B cell (primary cell): ENCODE measurements around the gene GMCL2. TPM values are rescaled to one million over a fixed set of nuclear protein-coding genes. Genes with fewer than 3 reads are reported as not detected.

Experiments
- ATAC-seq: fragments of 200-7000 bp; cut with Tn5 transposase; one replicate; pipeline ENCODE4 v1.10.0; 2021; ENCODE audit warnings: low read depth, mild to moderate bottlenecking, moderate number of reproducible peaks, moderate library complexity
- CTCF ChIA-PET: fragments of 350-600 bp; sonication (Branson Sonifier 250); formaldehyde crosslinking; loops from one replicate; lab custom pipeline; 2021; ENCODE audit warnings: antibody characterized with exemption, inconsistent platforms; lab: Charles Lee
- POLR2A ChIA-PET: fragments of 350-600 bp; sonication (Branson Sonifier 250); formaldehyde crosslinking; loops from one replicate; lab custom pipeline; 2021; ENCODE audit warnings: antibody characterized with exemption; lab: Charles Lee
- DNase-seq: peaks from one replicate; pipeline ENCODE4 v3.0.0; 2013
- H2AFZ ChIP-seq: 2 replicates; pipeline ENCODE4 v1.6.1; 2012; ENCODE audit warnings: mild to moderate bottlenecking, low read depth, low read length; ENCODE audit not compliant: insufficient read depth, poor library complexity, severe bottlenecking
- H3K27ac ChIP-seq, 2 donors: 1 replicate in 1 of 2; 2 replicates in 1 of 2; pipeline ENCODE4 v1.5.1; 2012 to 2013; ENCODE audit warnings: low read length in 2 of 2, mild to moderate bottlenecking in 2 of 2, moderate library complexity in 1 of 2
- H3K27me3 ChIP-seq, 4 experiments: fragments of 200-600 bp in 1 of 4; sonication (generic) in 1 of 4; replicated peaks in 1 of 4; 1 replicate in 2 of 4; 2 replicates in 2 of 4; pipeline versions ENCODE4 v1.6.1 to v1.7.0; 2013 to 2016; ENCODE audit warnings: low read length in 3 of 4, mild to moderate bottlenecking in 2 of 4, mixed read lengths in 1 of 4, moderate library complexity in 1 of 4; ENCODE audit not compliant: insufficient read depth in 4 of 4, control insufficient read depth in 3 of 4; ENCODE audit errors: control extremely low read depth in 1 of 4
- H3K36me3 ChIP-seq, 2 experiments: replicated peaks in 1 of 2; 1 replicate in 1 of 2; 2 replicates in 1 of 2; pipeline versions ENCODE4 v1.6.1 to v1.7.1; 2013; ENCODE audit warnings: low read length in 1 of 2; ENCODE audit not compliant: insufficient read depth in 2 of 2, control insufficient read depth in 1 of 2; ENCODE audit errors: control extremely low read depth in 1 of 2, extremely low read depth in 1 of 2
- H3K4me1 ChIP-seq, 2 donors: fragments of 200-600 bp in 1 of 2; sonication (generic) in 1 of 2; 1 replicate in 1 of 2; 2 replicates in 1 of 2; pipeline versions ENCODE4 v1.5.1 to v1.6.1; 2013 to 2017; ENCODE audit warnings: low read length in 2 of 2; ENCODE audit not compliant: control insufficient read depth in 2 of 2, insufficient read depth in 2 of 2
- H3K4me2 ChIP-seq: replicated peaks from 2 replicates; pipeline ENCODE3; 2012; ENCODE audit warnings: mild to moderate bottlenecking, low read depth, low read length; ENCODE audit not compliant: poor library complexity, severe bottlenecking
- H3K4me3 ChIP-seq, 5 experiments: fragments of 200-600 bp in 1 of 5; sonication (generic) in 1 of 5; 1 replicate in 3 of 5; 2 replicates in 2 of 5; pipeline versions ENCODE4 v1.5.1 to v1.7.0; 2011 to 2016; ENCODE audit warnings: low read length in 4 of 5, mild to moderate bottlenecking in 4 of 5, low read depth in 2 of 5, control low read depth in 1 of 5, moderate library complexity in 1 of 5; ENCODE audit not compliant: insufficient read depth in 1 of 5; ENCODE audit errors: control extremely low read depth in 1 of 5, extremely low read depth in 1 of 5
- H3K79me2 ChIP-seq: fragments of 200-600 bp; sonication (generic); one replicate; pipeline ENCODE4 v1.6.0; 2016; ENCODE audit warnings: low read length; ENCODE audit not compliant: control insufficient read depth, insufficient read depth
- H3K9ac ChIP-seq: fragments of 200-600 bp; sonication (generic); 2 replicates; pipeline ENCODE4 v1.6.1; 2017; ENCODE audit warnings: mild to moderate bottlenecking, low read length, moderate library complexity
- H3K9me3 ChIP-seq, 3 donors: one replicate each; pipeline versions ENCODE4 v1.6.1 to v1.7.1; 2013; ENCODE audit warnings: low read length in 2 of 3; ENCODE audit not compliant: control insufficient read depth in 2 of 3, insufficient read depth in 1 of 3; ENCODE audit errors: control extremely low read depth in 1 of 3
- H4K20me1 ChIP-seq: 2 replicates; pipeline ENCODE4 v1.6.0; 2012; ENCODE audit warnings: mild to moderate bottlenecking, low read length; ENCODE audit not compliant: insufficient read depth, control insufficient read depth, poor library complexity, severe bottlenecking
- H3K27ac Mint-ChIP-seq: one replicate; pipeline ENCODE4 v1.8.0; 2021; ENCODE audit warnings: mixed read lengths
- H3K27me3 Mint-ChIP-seq: one replicate; pipeline ENCODE4 v1.8.0; 2021; ENCODE audit warnings: mixed read lengths
- H3K4me1 Mint-ChIP-seq: one replicate; pipeline ENCODE4 v1.8.0; 2021; ENCODE audit warnings: mixed read lengths
- H3K4me3 Mint-ChIP-seq: one replicate; pipeline ENCODE4 v1.8.0; 2021; ENCODE audit warnings: mixed read lengths
- H3K9me3 Mint-ChIP-seq: one replicate; pipeline ENCODE4 v1.8.0; 2022; ENCODE audit warnings: mixed read lengths; ENCODE audit not compliant: insufficient read depth
- CTCF ChIP-seq: fragments of 200-600 bp; IDR thresholded peaks from one replicate; pipeline ENCODE4 v1.8.0; 2022; ENCODE audit warnings: antibody characterized with exemption, mild to moderate bottlenecking
- EZH2 ChIP-seq: IDR thresholded peaks from 2 replicates; pipeline ENCODE4 v1.6.1; 2012; ENCODE audit warnings: borderline replicate concordance, low read depth, mild to moderate bottlenecking, moderate library complexity, low read length; ENCODE audit not compliant: insufficient read depth, poor library complexity, severe bottlenecking
- WGBS: methylation state at CpG from one replicate; pipeline ENCODE4 v1.1.5; 2013; ENCODE audit warnings: missing lambda C conversion rate; ENCODE audit not compliant: insufficient coverage; 5-methylcytosine and 5-hydroxymethylcytosine counted together
- intact Hi-C: fragments of 100-400 bp; cut with micrococcal nuclease; formaldehyde crosslinking; loops from one replicate; pipeline ENCODE4 v1.10.0; 2022
- polyA plus RNA-seq: library from polyadenylated mRNA; depleted of rRNA; stranded (reverse); fragments of >200 nt; gene quantifications from 2 replicates; pipeline ENCODE4 v1.2.3, GENCODE V29; 2012
- total RNA-seq, 2 donors: library from RNA; stranded (reverse); fragments of 120-200 nt in 1 of 2; gene quantifications; 1 replicate in 1 of 2; 2 replicates in 1 of 2; pipeline versions ENCODE4 v1.2.3 to v1.2.4, GENCODE V29; 2013 to 2022

The GMCL2 gene
- total and polyA plus RNA-seq, 2 donors (not counting 1 experiment from before 2014, with no cell fraction given): not detected

GRCh38 chr5:178206166-178207101, 19.3 kb upstream of the GMCL2 start:
- peaks cover 12 to 18% of the 10 kb centered on the region in 2 donors for H3K4me1 ChIP-seq
- no peaks in the 10 kb centered on the region for H3K9me3 ChIP-seq
- H3K79me2 ChIP-seq: peaks cover 28% of the 10 kb centered on the region
- no peaks in the 10 kb centered on the region for H3K27me3 ChIP-seq
- POLR2A ChIA-PET: interaction anchor here (1.2 kb wide), 1 partner anchor 26 kb away, joined by 4 read pairs; the partner anchor contains the start of gene PHYKPL
- Mint-ChIP-seq H3K27ac (peak overlapping the region; percentile 86), H3K4me1 (peaks cover 30% of the 10 kb centered on the region), H3K27me3 (no peaks in the 10 kb centered on the region), H3K9me3 (no peaks in the 10 kb centered on the region), H3K4me3 (peak overlapping the region; percentile 81)
- no peak for TF ChIP-seq CTCF
- peaks cover 0 to 54% of the 10 kb centered on the region in 2 experiments for H3K36me3 ChIP-seq
- H2AFZ ChIP-seq: no peak overlapping the region
- WGBS: 61% methylated on average over 12 of the region's 12 CpGs
- ATAC-seq (no peak), DNase-seq (peak; percentile 39)
- CTCF ChIA-PET: interaction anchor here (1.3 to 1.4 kb wide), 3 partner anchors 10 to 28 kb away, joined by 3 read pairs; no protein-coding TSS in a partner anchor
- intact Hi-C loops: no loop called here
- peaks cover 55% of the 10 kb centered on the region for H4K20me1 ChIP-seq
- H3K4me3 ChIP-seq: peak overlapping the region in 4 of 5 experiments; percentile 54 to 94 (median 84)
- peak overlapping the region; percentile 91 for H3K9ac ChIP-seq
- H3K27ac ChIP-seq: peak overlapping the region in 1 of 2 donors; percentile 79
- H3K4me2 ChIP-seq: peak overlapping the region; percentile 97

- Histone ChIP-seq H3K9me3 (no peaks in the 10 kb centered on the region), H4K20me1 (peaks cover 55% of the 10 kb centered on the region), H3K9ac (peak overlapping the region; percentile 91), H3K27ac (peak overlapping the region; percentile 44 to 79), H3K27me3 (no peaks in the 10 kb centered on the region), H3K79me2 (peaks cover 28% of the 10 kb centered on the region), H3K4me2 (peak overlapping the region; percentile 97), H3K36me3 (peaks cover 0 to 46% of the 10 kb centered on the region in 2 experiments), H2AFZ (no peak overlapping the region), H3K4me3 (peak overlapping the region; percentile 54 to 94 (median 80)), H3K4me1 (peaks cover 12 to 18% of the 10 kb centered on the region in 2 donors)
- intact Hi-C loops: no loop called here
- ChIA-PET CTCF (interaction anchor here (1.3 to 1.4 kb wide), 2 partner anchors 11 to 18 kb away, joined by 3 read pairs; no protein-coding TSS in a partner anchor), POLR2A (interaction anchor here (2.1 kb wide), 1 partner anchor 26 kb away, joined by 12 read pairs; the partner anchor contains the start of gene PHYKPL)
- DNase-seq (no peak), ATAC-seq (no peak)
- H3K9me3 Mint-ChIP-seq: no peaks in the 10 kb centered on the region
- no peaks in the 10 kb centered on the region for H3K27me3 Mint-ChIP-seq
- 11% methylated on average over 2 of the region's 5 CpGs for WGBS
- H3K4me3 Mint-ChIP-seq: peak overlapping the region; percentile 81
- H3K4me1 Mint-ChIP-seq: peaks cover 30% of the 10 kb centered on the region
- TF ChIP-seq EZH2 (no peak), CTCF (no peak)
- H3K27ac Mint-ChIP-seq: peak overlapping the region; percentile 86
These were observed 18.5 kb upstream of the GMCL2 start for GRCh38 chr5:178205749-178206047.
